HepG2 (cell line): ENCODE measurements around the gene EFL1. TPM values are rescaled to one million over a fixed set of nuclear protein-coding genes. Genes with fewer than 3 reads are reported as not detected.

ENCODE experiments used
- ATAC-seq: fragments of 200-7000 bp; cut with Tn5 transposase; 3 replicates; pipeline ENCODE4 v1.9.1; 2020; ENCODE audit warnings: mild to moderate bottlenecking, moderate library complexity
- BruUV-seq: library from RNA; stranded (reverse); fragments of 400-500 nt; replicated peaks from 2 replicates; lab custom pipeline; 2021; lab: Mats Ljungman, UMichigan
- CTCF ChIA-PET: fragments of 300-600 bp; formaldehyde crosslinking; extraction: SDS; loops from one replicate; lab custom pipeline; 2021; ENCODE audit warnings: low total read pairs, inconsistent platforms, low intra/inter-chr PET ratio; lab: Yijun Ruan, JAX
- POLR2A ChIA-PET: fragments of 350-600 bp; sonication (Branson Sonifier 250); formaldehyde crosslinking; loops from one replicate; lab custom pipeline; 2020; ENCODE audit warnings: antibody characterized with exemption, inconsistent platforms; lab: Yijun Ruan, JAX
- DNase-seq: peaks from one replicate; pipeline ENCODE4 v3.0.0-alpha.2; 2015; ENCODE audit warnings: low spot score
- FAIRE-seq: peaks from 3 replicates; lab custom pipeline; 2011; peaks lifted over from hg19 to GRCh38; lab: Jason Lieb, UNC
- H2AFZ ChIP-seq: one replicate; pipeline ENCODE4 v1.6.1; 2011; ENCODE audit warnings: low read length, inconsistent platforms
- H3K27ac ChIP-seq: fragments of 300-600 bp; 3 replicates; pipeline ENCODE4 v1.8.0; 2011; ENCODE audit warnings: mixed run types, mild to moderate bottlenecking, mixed read lengths, low read length, inconsistent platforms; ENCODE audit not compliant: insufficient read depth; ENCODE audit errors: extremely low read length
- H3K27me3 ChIP-seq, 2 experiments: fragments of 200-600 bp in 1 of 2; 2 replicates in 1 of 2; 3 replicates in 1 of 2; pipeline versions ENCODE4 v1.6.0 to v1.8.0; 2011; ENCODE audit warnings: low read length in 2 of 2, mild to moderate bottlenecking in 2 of 2, moderate library complexity in 2 of 2, inconsistent platforms in 1 of 2; ENCODE audit not compliant: insufficient read depth in 2 of 2, control insufficient read depth in 1 of 2
- H3K36me3 ChIP-seq, 2 experiments: fragments of 200-600 bp in 1 of 2; replicated peaks in 1 of 2; 2 replicates in 1 of 2; 3 replicates in 1 of 2; pipeline versions ENCODE4 v1.5.1 to v1.8.0; 2011; ENCODE audit warnings: low read length in 2 of 2, inconsistent platforms in 1 of 2; ENCODE audit not compliant: insufficient read depth in 2 of 2, control insufficient read depth in 1 of 2
- H3K4me1 ChIP-seq: 2 replicates; pipeline ENCODE4 v1.5.1; 2012; ENCODE audit warnings: low read length, inconsistent platforms; ENCODE audit not compliant: insufficient read depth
- H3K4me2 ChIP-seq: 2 replicates; pipeline ENCODE4 v1.6.0; 2011; ENCODE audit warnings: low read depth, low read length, inconsistent platforms
- H3K4me3 ChIP-seq, 3 experiments: fragments of 200-600 bp in 1 of 3; sonication (generic), shearing (Covaris generic) in 1 of 3; replicated peaks in 1 of 3; 2 replicates each; pipeline ENCODE4 v1.5.1; 2011 to 2016; ENCODE audit warnings: low read length in 3 of 3, inconsistent platforms in 2 of 3, low read depth in 2 of 3, mild to moderate bottlenecking in 2 of 3, control low read depth in 1 of 3, mixed read lengths in 1 of 3; ENCODE audit not compliant: insufficient read depth in 1 of 3
- H3K79me2 ChIP-seq: one replicate; pipeline ENCODE4 v1.6.1; 2011; ENCODE audit warnings: low read length, inconsistent platforms; ENCODE audit not compliant: insufficient read depth
- H3K9ac ChIP-seq: 2 replicates; pipeline ENCODE4 v1.6.0; 2011; ENCODE audit warnings: mild to moderate bottlenecking, low read depth, low read length, inconsistent platforms; ENCODE audit not compliant: insufficient read depth
- H3K9me3 ChIP-seq: 2 replicates; pipeline ENCODE4 v1.5.1; 2012; ENCODE audit warnings: mild to moderate bottlenecking, low read length
- H4K20me1 ChIP-seq: 2 replicates; pipeline ENCODE4 v1.6.0; 2011; ENCODE audit warnings: inconsistent platforms, mild to moderate bottlenecking, low read length, moderate library complexity; ENCODE audit not compliant: insufficient read depth
- HOXA7 ChIP-seq: sonication (generic); formaldehyde crosslinking; IDR thresholded peaks from 2 replicates; pipeline ENCODE4 v1.8.1; 2022; ENCODE audit warnings: mild to moderate bottlenecking, missing genetic modification reagents, moderate library complexity
- JARID2 ChIP-seq: sonication (generic); formaldehyde crosslinking; IDR thresholded peaks from 2 replicates; pipeline ENCODE4 v1.8.1; 2023; ENCODE audit warnings: missing genetic modification reagents, inconsistent platforms; ENCODE audit not compliant: insufficient replicate concordance
- KDM3A ChIP-seq: IDR thresholded peaks from 2 replicates; pipeline ENCODE4 v1.6.1; 2018; ENCODE audit warnings: low read depth, missing compliant biosample characterization
- MTA3 ChIP-seq: sonication (generic); formaldehyde crosslinking; IDR thresholded peaks from 2 replicates; pipeline ENCODE4 v1.4.0; 2020; ENCODE audit warnings: missing genetic modification reagents
- NR2F6 ChIP-seq, 2 experiments: IDR thresholded peaks; 2 replicates each; pipeline ENCODE4 v1.6.1; 2016; ENCODE audit warnings: antibody characterized with exemption in 1 of 2, mild to moderate bottlenecking in 1 of 2
- REXO4 ChIP-seq: sonication (generic); formaldehyde crosslinking; IDR thresholded peaks from 2 replicates; pipeline ENCODE4 v1.8.0; 2022; ENCODE audit warnings: missing genetic modification reagents, mild to moderate bottlenecking, borderline replicate concordance
- SCMH1 ChIP-seq: sonication (generic); formaldehyde crosslinking; IDR thresholded peaks from 2 replicates; pipeline ENCODE4 v1.9.0; 2021; ENCODE audit warnings: missing genetic modification reagents, mild to moderate bottlenecking, borderline replicate concordance
- SNAPC2 ChIP-seq: sonication (generic); formaldehyde crosslinking; IDR thresholded peaks from 2 replicates; pipeline ENCODE4 v1.8.1; 2022; ENCODE audit warnings: mild to moderate bottlenecking, missing genetic modification reagents
- SRSF4 ChIP-seq: fragments of 200-400 bp; formaldehyde crosslinking; IDR thresholded peaks from one replicate; pipeline ENCODE4 v1.6.1; 2018; ENCODE audit warnings: mild to moderate bottlenecking, low read depth, low read length, moderate library complexity; ENCODE audit not compliant: poor library complexity, severe bottlenecking
- TAF15 ChIP-seq: fragments of 200-400 bp; formaldehyde crosslinking; IDR thresholded peaks from one replicate; pipeline ENCODE4 v1.6.1; 2018; ENCODE audit warnings: mild to moderate bottlenecking, low read depth, low read length; ENCODE audit not compliant: poor library complexity, severe bottlenecking
- ZNF556 ChIP-seq: sonication (generic); formaldehyde crosslinking; IDR thresholded peaks from 2 replicates; pipeline ENCODE4 v1.4.0; 2020; ENCODE audit warnings: mild to moderate bottlenecking, missing genetic modification reagents, borderline replicate concordance
- ZNF670 ChIP-seq: sonication (generic); formaldehyde crosslinking; IDR thresholded peaks from 2 replicates; pipeline ENCODE4 v1.8.0; 2022; ENCODE audit warnings: mild to moderate bottlenecking, missing genetic modification reagents, borderline replicate concordance
- ZNF720 ChIP-seq: sonication (generic); formaldehyde crosslinking; IDR thresholded peaks from 2 replicates; pipeline ENCODE4 v1.4.0; 2020; ENCODE audit warnings: missing genetic modification reagents
- ZSCAN31 ChIP-seq: sonication (generic); formaldehyde crosslinking; IDR thresholded peaks from 2 replicates; pipeline ENCODE4 v1.5.0; 2020; ENCODE audit warnings: low read depth, mild to moderate bottlenecking, missing genetic modification reagents
- WGBS: methylation state at CpG from one replicate; pipeline ENCODE4 v1.1.6; 2017; ENCODE audit warnings: low lambda C conversion rate; 5-methylcytosine and 5-hydroxymethylcytosine counted together
- in situ Hi-C: cut with HindIII; loops from 2 replicates; pipeline ENCODE4 v1.10.0; 2017; ENCODE audit warnings: low pct_unique_long_range_greater_than_20kb; ENCODE audit not compliant: extremely low pct_ligation_motif_present
- intact Hi-C: fragments of 100-400 bp; cut with micrococcal nuclease; formaldehyde crosslinking; loops from one replicate; pipeline ENCODE4 v1.10.0; 2022; ENCODE audit not compliant: unreplicated experiment
- polyA plus RNA-seq, 8 experiments: library from polyadenylated mRNA; depleted of rRNA in 3 of 8; stranded (reverse) in 7 of 8; unstranded in 1 of 8; fragments of >200 nt; fragmentation: Illumina TruSeq in 4 of 8; extraction: Trizol in 4 of 8; gene quantifications; 2 replicates each; pipeline versions ENCODE4 v1.2.1 to v1.2.3, GENCODE V29; 2011 to 2016; ENCODE audit warnings: low read depth in 4 of 8, missing spikeins in 1 of 8, mixed read lengths in 1 of 8; ENCODE audit not compliant: insufficient read depth in 1 of 8
- total RNA-seq, 5 experiments: library from RNA; depleted of rRNA; stranded (reverse); fragments of >200 nt; fragmentation: Illumina TruSeq; extraction: Trizol; gene quantifications; 2 replicates each; pipeline ENCODE4 v1.2.3, GENCODE V29; 2016; ENCODE audit warnings: low read depth in 1 of 5
- TF ChIP-seq, protein P1 (sequence below): sonication (generic); formaldehyde crosslinking; IDR thresholded peaks from 2 replicates; pipeline ENCODE4 v1.4.0; 2020; ENCODE audit warnings: mild to moderate bottlenecking, missing genetic modification reagents
- TF ChIP-seq, protein P2 (sequence below): sonication (generic); formaldehyde crosslinking; IDR thresholded peaks from 2 replicates; pipeline ENCODE4 v1.5.1; 2020; ENCODE audit warnings: mild to moderate bottlenecking, missing genetic modification reagents, borderline replicate concordance

The EFL1 gene
- total and polyA plus RNA-seq, 2 of the 13 experiments (the other 11 are each of a cell fraction or from before 2014, with no cell fraction given) = 6.4 to 12.0 TPM

DNA sequence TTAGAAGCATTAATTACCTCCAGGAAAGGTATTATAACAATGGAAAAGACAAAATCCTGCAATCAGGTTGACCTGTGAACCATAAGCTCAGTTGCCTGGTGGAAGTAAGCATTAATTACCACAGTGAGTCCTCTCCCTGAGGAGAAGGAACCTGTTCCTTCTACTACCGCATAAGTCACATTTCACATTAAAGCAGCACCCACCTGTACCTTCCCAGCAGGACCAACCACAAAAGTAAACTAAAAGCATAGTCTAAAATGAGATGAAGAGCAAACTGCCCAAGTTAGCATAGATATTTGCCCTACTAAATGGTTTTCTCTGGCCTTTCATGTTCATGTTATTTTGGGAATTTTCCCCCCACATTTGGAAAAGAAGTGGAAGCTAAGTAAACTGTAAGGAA lies 78.2 kb downstream of the EFL1 start (continued):
- TF ChIP-seq JARID2 (CRISPR knock-in tag) (no peak), NR2F6 (IDR thresholded peaks at IDR 0.05) (no peak), NR2F6 (CRISPR knock-in tag; IDR thresholded peaks at IDR 0.05) (no peak), MTA3 (CRISPR knock-in tag) (no peak), SNAPC2 (no peak)
- TF ChIP-seq, protein P1, sequence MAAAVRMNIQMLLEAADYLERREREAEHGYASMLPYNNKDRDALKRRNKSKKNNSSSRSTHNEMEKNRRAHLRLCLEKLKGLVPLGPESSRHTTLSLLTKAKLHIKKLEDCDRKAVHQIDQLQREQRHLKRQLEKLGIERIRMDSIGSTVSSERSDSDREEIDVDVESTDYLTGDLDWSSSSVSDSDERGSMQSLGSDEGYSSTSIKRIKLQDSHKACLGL (CRISPR knock-in tag) = no peak
- TF ChIP-seq, all 625 proteins: peak for 0

DNA sequence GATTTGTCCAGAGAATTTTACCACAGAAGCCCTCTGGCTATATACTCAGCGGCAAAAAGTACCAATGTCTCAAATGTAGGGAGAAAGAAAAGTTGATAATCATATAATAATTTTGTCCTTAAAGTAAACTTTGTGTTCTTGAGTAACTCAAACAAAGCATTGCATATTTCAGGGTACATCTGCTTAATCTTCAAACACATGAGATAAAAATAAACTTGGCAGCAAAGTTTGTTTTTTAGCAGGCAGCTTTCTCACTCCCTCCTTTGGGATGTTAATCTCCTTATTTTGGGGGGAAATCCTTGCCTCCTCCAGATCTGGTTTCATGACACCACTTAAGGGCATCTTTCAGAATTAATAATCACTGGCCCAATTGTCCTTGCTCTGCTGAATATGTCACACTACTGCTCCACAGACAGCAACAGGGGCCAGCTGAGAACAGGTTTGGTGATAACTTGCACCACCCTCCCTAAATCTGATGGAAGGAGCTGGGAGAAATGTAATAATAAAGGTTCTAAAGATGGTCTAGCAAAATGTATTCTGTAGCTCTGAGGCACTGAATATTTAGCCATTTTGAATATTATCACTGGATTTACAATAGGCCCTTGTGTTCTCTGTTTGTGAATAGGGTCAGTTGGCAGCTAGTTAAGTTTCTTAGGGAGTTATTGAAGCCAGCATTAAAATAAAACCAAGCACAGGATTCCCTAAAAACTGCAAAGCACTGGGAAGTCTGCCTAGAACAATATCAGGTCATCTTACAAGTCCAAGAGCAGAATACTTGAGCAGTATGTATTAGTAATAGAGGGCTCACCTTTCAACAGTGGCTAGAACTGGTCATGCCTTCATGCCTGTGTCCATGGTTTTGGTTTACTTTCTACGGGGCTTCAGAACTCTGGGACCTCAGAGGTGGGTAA lies 79.2 kb downstream of the EFL1 start:
- ChIA-PET CTCF (no interaction called here), POLR2A (no interaction called here)
- no peak for ATAC-seq
- no peak overlapping the region for H2AFZ ChIP-seq
- no peak for DNase-seq
- no peaks in the 10 kb centered on the region for H3K79me2 ChIP-seq
- H3K9me3 ChIP-seq = no peaks in the 10 kb centered on the region
- H3K4me2 ChIP-seq = no peak overlapping the region
- intact Hi-C loops = no loop called here
- no TSS peak for BruUV-seq
- H3K36me3 ChIP-seq = no peaks in the 10 kb centered on the region
- no peak overlapping the region for H3K27ac ChIP-seq
- H4K20me1 ChIP-seq = no peaks in the 10 kb centered on the region
- H3K4me3 ChIP-seq = no peak overlapping the region
- no peaks in the 10 kb centered on the region for H3K4me1 ChIP-seq
- in situ Hi-C loops = no loop called here
- H3K27me3 ChIP-seq = no peaks in the 10 kb centered on the region
- WGBS = 94% methylated on average over 2 of the region's 2 CpGs
- no peak overlapping the region for H3K9ac ChIP-seq
- no peak for FAIRE-seq
- TF ChIP-seq TAF15 = no peak
- no peak for TF ChIP-seq ZSCAN31
- TF ChIP-seq REXO4 (CRISPR knock-in tag) = no peak
- no peak for TF ChIP-seq HOXA7 (CRISPR knock-in tag)
- TF ChIP-seq KDM3A (CRISPR knock-in tag) = no peak
- TF ChIP-seq SRSF4 = no peak
- TF ChIP-seq SCMH1 (CRISPR knock-in tag) = no peak
- TF ChIP-seq, protein P2, sequence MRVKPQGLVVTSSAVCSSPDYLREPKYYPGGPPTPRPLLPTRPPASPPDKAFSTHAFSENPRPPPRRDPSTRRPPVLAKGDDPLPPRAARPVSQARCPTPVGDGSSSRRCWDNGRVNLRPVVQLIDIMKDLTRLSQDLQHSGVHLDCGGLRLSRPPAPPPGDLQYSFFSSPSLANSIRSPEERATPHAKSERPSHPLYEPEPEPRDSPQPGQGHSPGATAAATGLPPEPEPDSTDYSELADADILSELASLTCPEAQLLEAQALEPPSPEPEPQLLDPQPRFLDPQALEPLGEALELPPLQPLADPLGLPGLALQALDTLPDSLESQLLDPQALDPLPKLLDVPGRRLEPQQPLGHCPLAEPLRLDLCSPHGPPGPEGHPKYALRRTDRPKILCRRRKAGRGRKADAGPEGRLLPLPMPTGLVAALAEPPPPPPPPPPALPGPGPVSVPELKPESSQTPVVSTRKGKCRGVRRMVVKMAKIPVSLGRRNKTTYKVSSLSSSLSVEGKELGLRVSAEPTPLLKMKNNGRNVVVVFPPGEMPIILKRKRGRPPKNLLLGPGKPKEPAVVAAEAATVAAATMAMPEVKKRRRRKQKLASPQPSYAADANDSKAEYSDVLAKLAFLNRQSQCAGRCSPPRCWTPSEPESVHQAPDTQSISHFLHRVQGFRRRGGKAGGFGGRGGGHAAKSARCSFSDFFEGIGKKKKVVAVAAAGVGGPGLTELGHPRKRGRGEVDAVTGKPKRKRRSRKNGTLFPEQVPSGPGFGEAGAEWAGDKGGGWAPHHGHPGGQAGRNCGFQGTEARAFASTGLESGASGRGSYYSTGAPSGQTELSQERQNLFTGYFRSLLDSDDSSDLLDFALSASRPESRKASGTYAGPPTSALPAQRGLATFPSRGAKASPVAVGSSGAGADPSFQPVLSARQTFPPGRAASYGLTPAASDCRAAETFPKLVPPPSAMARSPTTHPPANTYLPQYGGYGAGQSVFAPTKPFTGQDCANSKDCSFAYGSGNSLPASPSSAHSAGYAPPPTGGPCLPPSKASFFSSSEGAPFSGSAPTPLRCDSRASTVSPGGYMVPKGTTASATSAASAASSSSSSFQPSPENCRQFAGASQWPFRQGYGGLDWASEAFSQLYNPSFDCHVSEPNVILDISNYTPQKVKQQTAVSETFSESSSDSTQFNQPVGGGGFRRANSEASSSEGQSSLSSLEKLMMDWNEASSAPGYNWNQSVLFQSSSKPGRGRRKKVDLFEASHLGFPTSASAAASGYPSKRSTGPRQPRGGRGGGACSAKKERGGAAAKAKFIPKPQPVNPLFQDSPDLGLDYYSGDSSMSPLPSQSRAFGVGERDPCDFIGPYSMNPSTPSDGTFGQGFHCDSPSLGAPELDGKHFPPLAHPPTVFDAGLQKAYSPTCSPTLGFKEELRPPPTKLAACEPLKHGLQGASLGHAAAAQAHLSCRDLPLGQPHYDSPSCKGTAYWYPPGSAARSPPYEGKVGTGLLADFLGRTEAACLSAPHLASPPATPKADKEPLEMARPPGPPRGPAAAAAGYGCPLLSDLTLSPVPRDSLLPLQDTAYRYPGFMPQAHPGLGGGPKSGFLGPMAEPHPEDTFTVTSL = no peak
- TF ChIP-seq ZNF670 (CRISPR knock-in tag) = no peak
- no peak for TF ChIP-seq ZNF720 (CRISPR knock-in tag)
- TF ChIP-seq ZNF556 (CRISPR knock-in tag) = no peak
